NCI-H2081 treated with DMSO at 0.1 percent for 48 hours (cell line): ENCODE measurements around the gene LHX3.

Source experiments
- DNase-seq: peaks from one replicate; lab custom pipeline; 2025; lab: John Stamatoyannopoulos, UW

LHX3 gene

GRCh38 chr9:136207616-136208015 lies 2.7 kb upstream of the LHX3 start:
- DNase-seq = no peak

- DNase-seq = no peak
Measured at GRCh38 chr9:136206602-136207275, 1.8 kb upstream of the LHX3 start.

- no peak for DNase-seq
Measured at GRCh38 chr9:136205707-136205992, 722 bp upstream of the LHX3 start.

- DNase-seq = no peak
Measured at GRCh38 chr9:136204145-136204805, 653 bp downstream of the LHX3 start.

- DNase-seq = no peak
Measured at GRCh38 chr9:136203408-136204144, 1.4 kb downstream of the LHX3 start.

- DNase-seq = no peak
Measured at GRCh38 chr9:136202454-136203407, 2.2 kb downstream of the LHX3 start.

GRCh38 chr9:136201609-136202453 lies 3.1 kb downstream of the LHX3 start:
- no peak for DNase-seq

GRCh38 chr9:136201174-136201573 lies 3.8 kb downstream of the LHX3 start:
- DNase-seq = no peak

GRCh38 chr9:136200424-136200823 lies 4.5 kb downstream of the LHX3 start:
- DNase-seq = no peak

- no peak for DNase-seq
Measured at GRCh38 chr9:136199391-136200288, 5.3 kb downstream of the LHX3 start.

- no peak for DNase-seq
Measured at GRCh38 chr9:136198605-136199083, 6.3 kb downstream of the LHX3 start.

- no peak for DNase-seq
Measured at GRCh38 chr9:136197930-136198604, 6.9 kb downstream of the LHX3 start.

GRCh38 chr9:136197084-136197875 lies 7.6 kb downstream of the LHX3 start:
- DNase-seq = no peak

- no peak for DNase-seq
Measured at GRCh38 chr9:136196404-136197083, 8.4 kb downstream of the LHX3 start.

GRCh38 chr9:136194540-136194939 lies 10.4 kb downstream of the LHX3 start:
- no peak for DNase-seq

- DNase-seq = no peak
Measured at GRCh38 chr9:136193891-136194279, 11.0 kb downstream of the LHX3 start.

GRCh38 chr9:136193127-136193890 lies 11.6 kb downstream of the LHX3 start:
- DNase-seq = no peak
